Neuron (in vitro differentiated cells): ENCODE results near the gene HS3ST6.
"Not testable (repeated sequence)": the region's sequence is repeated elsewhere in the genome, so short reads cannot be mapped to it uniquely, and the experiment has no call there.

Experiments used
- H2AFZ ChIP-seq: one replicate; pipeline ENCODE4 v1.6.1; 2013; ENCODE audit warnings: low read depth, mild to moderate bottlenecking, inconsistent platforms, low read length, moderate library complexity
- H3K27me3 ChIP-seq: one replicate; pipeline ENCODE4 v1.6.1; 2013; ENCODE audit warnings: low read length; ENCODE audit not compliant: insufficient read depth
- H3K36me3 ChIP-seq: one replicate; pipeline ENCODE4 v1.6.1; 2013; ENCODE audit warnings: low read length; ENCODE audit not compliant: insufficient read depth
- H3K4me1 ChIP-seq: one replicate; pipeline ENCODE4 v1.6.1; 2013; ENCODE audit warnings: low read length; ENCODE audit not compliant: insufficient read depth
- H3K4me3 ChIP-seq: 2 replicates; pipeline ENCODE4 v1.5.1; 2013; ENCODE audit warnings: mild to moderate bottlenecking, low read length, moderate library complexity
- H3K9me3 ChIP-seq: one replicate; pipeline ENCODE4 v1.6.1; 2013; ENCODE audit warnings: low read length

HS3ST6 gene

GRCh38 chr16:1884155-1884760 is 34.0 kb downstream of the HS3ST6 start:
- Histone ChIP-seq H3K27me3 (peaks cover 12% of the 10 kb centered on the region), H3K4me3 (no peak overlapping the region), H3K36me3 (no peaks in the 10 kb centered on the region), H3K9me3 (no peaks in the 10 kb centered on the region), H2AFZ (no peak overlapping the region), H3K4me1 (no peaks in the 10 kb centered on the region)

GRCh38 chr16:1881172-1881571 is 37.0 kb downstream of the HS3ST6 start:
- H3K4me1 ChIP-seq, result not testable (repeated sequence)
- peaks cover 19% of the 10 kb centered on the region for H3K27me3 ChIP-seq

GRCh38 chr16:1879477-1879876 is 38.7 kb downstream of the HS3ST6 start:
- Histone ChIP-seq H3K27me3 (peaks cover 16% of the 10 kb centered on the region), H3K9me3 (no peaks in the 10 kb centered on the region), H3K4me3 (no peak overlapping the region), H2AFZ (no peak overlapping the region), H3K4me1 (peaks cover 3% of the 10 kb centered on the region), H3K36me3 (no peaks in the 10 kb centered on the region)

More at GRCh38 chr16:1881172-1881571, 37.0 kb downstream of the HS3ST6 start:
- not testable (repeated sequence) for H3K9me3 ChIP-seq, H2AFZ ChIP-seq, H3K4me3 ChIP-seq, H3K36me3 ChIP-seq

- no peak overlapping the region for H3K4me3 ChIP-seq
- H2AFZ ChIP-seq, result no peak overlapping the region
- H3K27me3 ChIP-seq, result peaks cover 16% of the 10 kb centered on the region
- no peaks in the 10 kb centered on the region for H3K9me3 ChIP-seq
- H3K4me1 ChIP-seq, result peaks cover 3% of the 10 kb centered on the region
- H3K36me3 ChIP-seq, result no peaks in the 10 kb centered on the region
These were observed 40.0 kb downstream of the HS3ST6 start for GRCh38 chr16:1878256-1878655.

GRCh38 chr16:1877804-1878203 is 40.4 kb downstream of the HS3ST6 start:
- no peaks in the 10 kb centered on the region for H3K9me3 ChIP-seq
- H3K36me3 ChIP-seq, result no peaks in the 10 kb centered on the region
- peaks cover 3% of the 10 kb centered on the region for H3K4me1 ChIP-seq
- peaks cover 16% of the 10 kb centered on the region for H3K27me3 ChIP-seq
- no peak overlapping the region for H2AFZ ChIP-seq
- no peak overlapping the region for H3K4me3 ChIP-seq

- peaks cover 20% of the 10 kb centered on the region for H3K27me3 ChIP-seq
- no peaks in the 10 kb centered on the region for H3K9me3 ChIP-seq
- H2AFZ ChIP-seq, result no peak overlapping the region
- H3K4me3 ChIP-seq, result no peak overlapping the region
- peaks cover 3% of the 10 kb centered on the region for H3K4me1 ChIP-seq
- H3K36me3 ChIP-seq, result no peaks in the 10 kb centered on the region
These were observed 41.1 kb downstream of the HS3ST6 start for GRCh38 chr16:1877089-1877488.

- peaks cover 3% of the 10 kb centered on the region for H3K4me1 ChIP-seq
- no peak overlapping the region for H2AFZ ChIP-seq
- no peaks in the 10 kb centered on the region for H3K36me3 ChIP-seq
- H3K4me3 ChIP-seq, result no peak overlapping the region
- H3K27me3 ChIP-seq, result peaks cover 20% of the 10 kb centered on the region
- H3K9me3 ChIP-seq, result no peaks in the 10 kb centered on the region
These were observed 41.7 kb downstream of the HS3ST6 start for GRCh38 chr16:1876468-1876867.

GRCh38 chr16:1876066-1876465 is 42.1 kb downstream of the HS3ST6 start:
- not testable (repeated sequence) for H3K4me3 ChIP-seq, H3K9me3 ChIP-seq, H3K4me1 ChIP-seq, H2AFZ ChIP-seq, H3K36me3 ChIP-seq
- H3K27me3 ChIP-seq, result peaks cover 19% of the 10 kb centered on the region

- Histone ChIP-seq H3K4me3 (no peak overlapping the region), H3K27me3 (peaks cover 17% of the 10 kb centered on the region), H2AFZ (no peak overlapping the region), H3K4me1 (peaks cover 3% of the 10 kb centered on the region), H3K9me3 (no peaks in the 10 kb centered on the region), H3K36me3 (no peaks in the 10 kb centered on the region)
These were observed 43.4 kb downstream of the HS3ST6 start for GRCh38 chr16:1874854-1875253.

- H3K4me1 ChIP-seq, result peaks cover 3% of the 10 kb centered on the region
- H3K9me3 ChIP-seq, result no peaks in the 10 kb centered on the region
- H3K4me3 ChIP-seq, result no peak within 1 kb of the TSS
- no peaks in the 10 kb centered on the region for H3K36me3 ChIP-seq
- H2AFZ ChIP-seq, result no peak within 1 kb of the TSS
- peaks cover 4% of the 10 kb centered on the region for H3K27me3 ChIP-seq
These were observed 46.1 kb downstream of the HS3ST6 start, which contains the start of gene MEIOB for GRCh38 chr16:1871974-1872635. MEIOB (minus strand) TSS chr16:1872164; CDS start chr16:1868175, 3,989 bp downstream.

- H3K4me3 ChIP-seq, result no peak overlapping the region
- peaks cover 3% of the 10 kb centered on the region for H3K4me1 ChIP-seq
- H3K36me3 ChIP-seq, result no peaks in the 10 kb centered on the region
- H3K9me3 ChIP-seq, result no peaks in the 10 kb centered on the region
- H2AFZ ChIP-seq, result no peak overlapping the region
- H3K27me3 ChIP-seq, result peaks cover 8% of the 10 kb centered on the region
These were observed 47.7 kb downstream of the HS3ST6 start for GRCh38 chr16:1870365-1871082.

GRCh38 chr16:1865902-1866690 is 52.1 kb downstream of the HS3ST6 start:
- Histone ChIP-seq H3K36me3 (no peaks in the 10 kb centered on the region), H2AFZ (no peak overlapping the region), H3K4me1 (no peaks in the 10 kb centered on the region), H3K4me3 (no peak overlapping the region), H3K27me3 (peaks cover 12% of the 10 kb centered on the region), H3K9me3 (no peaks in the 10 kb centered on the region)
